Body of pancreas (tissue), 4 donors: ENCODE measurements around the gene MBP.

Source experiments
- POLR2A ChIP-seq, 3 donors: fragments of 450-650 bp; IDR thresholded peaks; one replicate each; pipeline ENCODE4 v1.6.1; 2016; ENCODE audit warnings: antibody characterized with exemption in 3 of 3, mild to moderate bottlenecking in 2 of 3
- TF ChIP-seq, protein P1 (sequence below), 7 experiments: fragments of 450-650 bp in 4 of 7; fragments of 200-600 bp in 3 of 7; sonication (generic) in 3 of 7; IDR thresholded peaks; one replicate each; pipeline ENCODE4 v1.5.1; 2016 to 2019; ENCODE audit warnings: antibody characterized with exemption in 7 of 7

DNA sequence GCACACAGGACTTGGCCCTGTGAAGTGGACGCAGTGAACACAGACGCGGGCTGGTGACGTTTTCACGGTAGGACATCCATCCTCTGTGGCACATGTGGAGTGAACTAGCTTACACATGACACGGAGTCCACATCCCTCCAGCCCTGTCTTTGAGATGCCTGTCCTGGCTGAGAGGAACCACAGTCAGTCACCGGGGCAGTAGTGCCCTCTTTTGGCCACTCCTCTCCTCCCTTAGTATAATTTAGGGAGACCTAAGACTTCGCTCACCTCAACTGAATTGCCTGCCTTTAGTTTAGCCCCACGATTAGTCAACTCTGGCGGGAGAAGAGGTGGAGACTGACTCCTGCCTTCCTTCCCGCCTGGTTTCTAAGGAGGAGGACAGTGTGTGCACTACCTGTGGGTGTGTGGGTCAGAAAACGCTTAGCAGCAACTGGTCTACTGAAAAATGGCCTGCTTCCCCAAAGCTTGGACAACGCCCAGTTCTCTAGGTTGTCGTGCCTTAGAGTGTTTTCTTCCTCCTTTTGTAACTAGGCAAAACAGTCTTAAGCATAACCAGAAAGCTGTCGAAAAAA, 70.6 kb downstream of the MBP start:
- TF ChIP-seq, protein P1, sequence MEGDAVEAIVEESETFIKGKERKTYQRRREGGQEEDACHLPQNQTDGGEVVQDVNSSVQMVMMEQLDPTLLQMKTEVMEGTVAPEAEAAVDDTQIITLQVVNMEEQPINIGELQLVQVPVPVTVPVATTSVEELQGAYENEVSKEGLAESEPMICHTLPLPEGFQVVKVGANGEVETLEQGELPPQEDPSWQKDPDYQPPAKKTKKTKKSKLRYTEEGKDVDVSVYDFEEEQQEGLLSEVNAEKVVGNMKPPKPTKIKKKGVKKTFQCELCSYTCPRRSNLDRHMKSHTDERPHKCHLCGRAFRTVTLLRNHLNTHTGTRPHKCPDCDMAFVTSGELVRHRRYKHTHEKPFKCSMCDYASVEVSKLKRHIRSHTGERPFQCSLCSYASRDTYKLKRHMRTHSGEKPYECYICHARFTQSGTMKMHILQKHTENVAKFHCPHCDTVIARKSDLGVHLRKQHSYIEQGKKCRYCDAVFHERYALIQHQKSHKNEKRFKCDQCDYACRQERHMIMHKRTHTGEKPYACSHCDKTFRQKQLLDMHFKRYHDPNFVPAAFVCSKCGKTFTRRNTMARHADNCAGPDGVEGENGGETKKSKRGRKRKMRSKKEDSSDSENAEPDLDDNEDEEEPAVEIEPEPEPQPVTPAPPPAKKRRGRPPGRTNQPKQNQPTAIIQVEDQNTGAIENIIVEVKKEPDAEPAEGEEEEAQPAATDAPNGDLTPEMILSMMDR (IDR thresholded peaks at IDR 0.05), result peak in 1 of 7 experiments; percentile 18
- TF ChIP-seq POLR2A (IDR thresholded peaks at IDR 0.05), result no peak
